ENCODE data around the gene SLC4A3. TPM values are rescaled to one million over a fixed set of nuclear protein-coding genes. Genes with fewer than 3 reads are reported as not detected.

SLC4A3 gene
- total RNA-seq, 1 experiment from 2014 or later = 11.6 TPM

- Histone ChIP-seq H3K27me3 (ENCODE audit: low read length) (no peaks in the 10 kb centered on the region), H2AFZ (ENCODE audit: low read length) (no peak overlapping the region), H3K4me3 (ENCODE audit: low read length) (no peak overlapping the region), H3K27ac (ENCODE audit: low read length) (no peak overlapping the region), H3F3A (ENCODE audit: low read length, unreplicated experiment) (no peaks in the 10 kb centered on the region), H3K9me2 (replicated peaks; ENCODE audit: low read length) (no peaks in the 10 kb centered on the region), H4K20me1 (ENCODE audit: low read length) (no peaks in the 10 kb centered on the region), H3K9ac (ENCODE audit: low read length) (no peak overlapping the region), H3K79me2 (ENCODE audit: low read length) (no peaks in the 10 kb centered on the region), H3K9me3 (ENCODE audit: low read length) (0 out of 2 replicates have a peak, but pooled peaks cover 3% of the 10 kb centered on the region), H3K4me1 (ENCODE audit: insufficient read depth, low read length) (peaks cover 14% of the 10 kb centered on the region), H3K4me2 (ENCODE audit: low read length) (no peak overlapping the region), H3K36me3 (ENCODE audit: low read depth, low read length) (no peaks in the 10 kb centered on the region)
- intact Hi-C loops (cut with micrococcal nuclease) = no loop called here
- ChIA-PET POLR2A (ENCODE audit: unreplicated experiment) (no interaction called here), CTCF (no interaction called here)
- DNase-seq = no peak
- no peak for ATAC-seq
- TF ChIP-seq EZH2 (IDR thresholded peaks at IDR 0.05; ENCODE audit: low read length, unreplicated experiment) (no peak), EZH2phosphoT487 (IDR thresholded peaks at IDR 0.05; ENCODE audit: borderline replicate concordance, low read length) (no peak)
- TF ChIP-seq, protein P1, sequence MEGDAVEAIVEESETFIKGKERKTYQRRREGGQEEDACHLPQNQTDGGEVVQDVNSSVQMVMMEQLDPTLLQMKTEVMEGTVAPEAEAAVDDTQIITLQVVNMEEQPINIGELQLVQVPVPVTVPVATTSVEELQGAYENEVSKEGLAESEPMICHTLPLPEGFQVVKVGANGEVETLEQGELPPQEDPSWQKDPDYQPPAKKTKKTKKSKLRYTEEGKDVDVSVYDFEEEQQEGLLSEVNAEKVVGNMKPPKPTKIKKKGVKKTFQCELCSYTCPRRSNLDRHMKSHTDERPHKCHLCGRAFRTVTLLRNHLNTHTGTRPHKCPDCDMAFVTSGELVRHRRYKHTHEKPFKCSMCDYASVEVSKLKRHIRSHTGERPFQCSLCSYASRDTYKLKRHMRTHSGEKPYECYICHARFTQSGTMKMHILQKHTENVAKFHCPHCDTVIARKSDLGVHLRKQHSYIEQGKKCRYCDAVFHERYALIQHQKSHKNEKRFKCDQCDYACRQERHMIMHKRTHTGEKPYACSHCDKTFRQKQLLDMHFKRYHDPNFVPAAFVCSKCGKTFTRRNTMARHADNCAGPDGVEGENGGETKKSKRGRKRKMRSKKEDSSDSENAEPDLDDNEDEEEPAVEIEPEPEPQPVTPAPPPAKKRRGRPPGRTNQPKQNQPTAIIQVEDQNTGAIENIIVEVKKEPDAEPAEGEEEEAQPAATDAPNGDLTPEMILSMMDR (conservative IDR thresholded peaks at IDR 0.05; ENCODE audit: low read depth, low read length) = no peak
- BruUV-seq (replicated peaks) = no TSS peak
Measured at GRCh38 chr2:219663116-219663762, 35.8 kb downstream of the SLC4A3 start.

DNA sequence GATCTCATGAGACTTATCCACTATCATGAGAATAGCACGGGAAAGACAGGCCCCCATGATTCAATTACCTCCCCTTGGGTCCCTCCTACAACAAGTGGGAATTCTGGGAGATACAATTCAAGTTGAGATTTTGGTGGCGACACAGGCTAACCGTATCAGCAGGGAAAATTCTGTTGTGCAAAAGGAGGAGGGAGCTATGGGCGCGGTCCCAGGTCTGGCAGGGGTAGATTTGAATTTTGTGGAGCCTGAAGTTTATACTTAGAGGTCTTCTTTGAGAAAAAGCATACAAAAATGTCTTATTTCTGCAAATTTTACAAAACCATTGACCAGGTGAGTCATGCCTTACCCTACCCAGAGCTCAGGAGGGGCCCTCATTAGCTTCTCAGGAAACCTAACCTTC is 36.6 kb downstream of the SLC4A3 start:
- no peaks in the 10 kb centered on the region for H3K79me2 ChIP-seq (ENCODE audit: low read length)
- ChIA-PET POLR2A (ENCODE audit: unreplicated experiment) (no interaction called here), CTCF (no interaction called here)
- H3K9ac ChIP-seq (ENCODE audit: low read length) = no peak overlapping the region
- no peaks in the 10 kb centered on the region for H4K20me1 ChIP-seq (ENCODE audit: low read length)
- intact Hi-C loops (cut with micrococcal nuclease) = no loop called here
- H3K9me2 ChIP-seq (replicated peaks; ENCODE audit: low read length) = no peaks in the 10 kb centered on the region
- no peak overlapping the region for H3K4me2 ChIP-seq (ENCODE audit: low read length)
- H3K36me3 ChIP-seq (ENCODE audit: low read depth, low read length) = no peaks in the 10 kb centered on the region
- no peaks in the 10 kb centered on the region for H3K27me3 ChIP-seq (ENCODE audit: low read length)
- BruUV-seq (replicated peaks) = no TSS peak
- H3K4me3 ChIP-seq (ENCODE audit: low read length) = no peak overlapping the region
- H3K4me1 ChIP-seq (ENCODE audit: insufficient read depth, low read length) = peaks cover 11% of the 10 kb centered on the region
- H2AFZ ChIP-seq (ENCODE audit: low read length) = no peak overlapping the region
- no peak for ATAC-seq
- no peak for DNase-seq
- TF ChIP-seq EZH2phosphoT487 (IDR thresholded peaks at IDR 0.05; ENCODE audit: borderline replicate concordance, low read length) = no peak
- TF ChIP-seq, protein P1 (conservative IDR thresholded peaks at IDR 0.05; ENCODE audit: low read depth, low read length) = no peak
- no peak for TF ChIP-seq EZH2 (IDR thresholded peaks at IDR 0.05; ENCODE audit: low read length, unreplicated experiment)
- no peaks in the 10 kb centered on the region for H3F3A ChIP-seq (ENCODE audit: low read length, unreplicated experiment)
- H3K9me3 ChIP-seq (ENCODE audit: low read length) = 0 out of 2 replicates have a peak, but pooled peaks cover 3% of the 10 kb centered on the region
- no peak overlapping the region for H3K27ac ChIP-seq (ENCODE audit: low read length)

DNA sequence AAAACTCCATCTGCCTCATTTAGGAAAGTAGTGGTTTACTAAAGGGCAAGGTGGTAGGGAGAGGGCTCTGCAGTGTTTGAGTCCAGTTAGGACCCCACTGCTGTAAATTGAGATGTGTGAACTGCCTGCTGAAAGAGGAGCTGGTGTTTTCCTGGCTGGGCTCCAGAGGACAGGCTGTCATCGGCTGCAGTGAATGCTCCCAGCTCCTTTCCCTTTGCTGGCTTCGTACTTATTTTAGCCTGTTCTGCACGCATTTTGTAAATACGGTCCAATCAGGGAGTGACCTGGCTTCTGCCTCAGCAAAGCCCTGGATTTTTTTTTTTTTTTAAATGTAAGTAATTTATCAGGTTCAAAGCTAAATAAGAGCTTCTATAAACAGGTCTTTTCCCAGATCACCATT is 37.5 kb downstream of the SLC4A3 start:
- Histone ChIP-seq H3K27ac (ENCODE audit: low read length) (no peak overlapping the region), H3K4me2 (ENCODE audit: low read length) (no peak overlapping the region), H4K20me1 (ENCODE audit: low read length) (no peaks in the 10 kb centered on the region), H3K27me3 (ENCODE audit: low read length) (no peaks in the 10 kb centered on the region), H3K9me2 (replicated peaks; ENCODE audit: low read length) (no peaks in the 10 kb centered on the region), H3K9me3 (ENCODE audit: low read length) (0 out of 2 replicates have a peak, but pooled peaks cover 3% of the 10 kb centered on the region), H3K36me3 (ENCODE audit: low read depth, low read length) (no peaks in the 10 kb centered on the region), H3K4me1 (ENCODE audit: insufficient read depth, low read length) (peaks cover 11% of the 10 kb centered on the region), H3K79me2 (ENCODE audit: low read length) (no peaks in the 10 kb centered on the region), H3K9ac (ENCODE audit: low read length) (no peak overlapping the region), H2AFZ (ENCODE audit: low read length) (no peak overlapping the region), H3K4me3 (ENCODE audit: low read length) (no peak overlapping the region), H3F3A (ENCODE audit: low read length, unreplicated experiment) (no peaks in the 10 kb centered on the region)
- intact Hi-C loops (cut with micrococcal nuclease) = no loop called here
- TF ChIP-seq EZH2 (IDR thresholded peaks at IDR 0.05; ENCODE audit: low read length, unreplicated experiment) = no peak
- TF ChIP-seq EZH2phosphoT487 (IDR thresholded peaks at IDR 0.05; ENCODE audit: borderline replicate concordance, low read length) = no peak
- TF ChIP-seq, protein P1 (conservative IDR thresholded peaks at IDR 0.05; ENCODE audit: low read depth, low read length) = no peak
- ATAC-seq (no peak), DNase-seq (no peak)
- POLR2A ChIA-PET (ENCODE audit: unreplicated experiment) = no interaction called here
- BruUV-seq (replicated peaks) = no TSS peak
- CTCF ChIA-PET = interaction anchor here (0.6 kb wide), 1 partner anchor 22 kb away, joined by 5 read pairs; no protein-coding TSS in a partner anchor
